GM20431 (cell line): ENCODE data around the gene VAX1.
"Not testable (repeated sequence)": the region's sequence is repeated elsewhere in the genome, so short reads cannot be mapped to it uniquely, and the experiment has no call there.

Source experiments
- in situ Hi-C: fragments of 300-500 bp; cut with MseI, MboI; formaldehyde crosslinking; loops from one replicate; pipeline ENCODE4 v1.15.0; 2020; ENCODE audit warnings: low sequenced_read_pairs; ENCODE audit not compliant: unreplicated experiment

Gene VAX1, protein sequence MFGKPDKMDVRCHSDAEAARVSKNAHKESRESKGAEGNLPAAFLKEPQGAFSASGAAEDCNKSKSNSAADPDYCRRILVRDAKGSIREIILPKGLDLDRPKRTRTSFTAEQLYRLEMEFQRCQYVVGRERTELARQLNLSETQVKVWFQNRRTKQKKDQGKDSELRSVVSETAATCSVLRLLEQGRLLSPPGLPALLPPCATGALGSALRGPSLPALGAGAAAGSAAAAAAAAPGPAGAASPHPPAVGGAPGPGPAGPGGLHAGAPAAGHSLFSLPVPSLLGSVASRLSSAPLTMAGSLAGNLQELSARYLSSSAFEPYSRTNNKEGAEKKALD

DNA sequence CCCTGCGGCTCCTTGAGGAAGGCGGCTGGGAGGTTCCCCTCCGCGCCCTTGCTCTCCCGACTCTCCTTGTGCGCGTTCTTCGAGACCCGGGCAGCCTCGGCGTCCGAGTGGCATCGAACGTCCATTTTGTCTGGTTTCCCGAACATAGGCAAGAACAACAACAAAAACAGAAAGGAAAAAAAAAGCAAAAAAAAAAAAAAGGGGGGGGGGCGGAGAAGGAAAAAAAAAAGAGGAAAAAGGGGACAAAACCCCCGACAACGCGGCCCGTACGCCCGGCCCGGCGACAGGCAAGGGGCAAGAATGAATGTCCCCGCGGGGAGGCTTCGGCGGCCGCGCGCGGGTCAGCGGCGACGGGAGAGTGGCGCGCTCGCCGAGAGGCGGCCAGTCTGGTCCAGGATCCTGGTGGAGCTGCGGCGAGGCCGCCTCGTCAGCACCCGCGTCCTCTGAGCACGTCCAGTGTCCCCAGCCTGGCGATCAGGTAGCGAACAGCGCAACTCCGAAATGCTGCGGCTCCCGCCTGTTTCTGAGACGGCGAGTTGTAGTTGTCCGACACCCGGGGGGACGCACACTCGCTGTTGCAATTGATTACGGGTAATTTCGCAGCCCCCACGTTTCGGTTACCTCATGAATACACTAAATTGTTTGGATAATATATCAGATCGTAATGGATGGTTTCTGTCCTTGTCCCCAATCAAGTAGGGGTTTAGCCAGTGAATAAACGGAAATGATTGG, at the start of gene VAX1:
Gene VAX1 (minus strand): TSS at position 360 of the 732 bp plus-strand sequence. CDS start 214 bp downstream, at position 146.
- in situ Hi-C loops: no loop called here

DNA sequence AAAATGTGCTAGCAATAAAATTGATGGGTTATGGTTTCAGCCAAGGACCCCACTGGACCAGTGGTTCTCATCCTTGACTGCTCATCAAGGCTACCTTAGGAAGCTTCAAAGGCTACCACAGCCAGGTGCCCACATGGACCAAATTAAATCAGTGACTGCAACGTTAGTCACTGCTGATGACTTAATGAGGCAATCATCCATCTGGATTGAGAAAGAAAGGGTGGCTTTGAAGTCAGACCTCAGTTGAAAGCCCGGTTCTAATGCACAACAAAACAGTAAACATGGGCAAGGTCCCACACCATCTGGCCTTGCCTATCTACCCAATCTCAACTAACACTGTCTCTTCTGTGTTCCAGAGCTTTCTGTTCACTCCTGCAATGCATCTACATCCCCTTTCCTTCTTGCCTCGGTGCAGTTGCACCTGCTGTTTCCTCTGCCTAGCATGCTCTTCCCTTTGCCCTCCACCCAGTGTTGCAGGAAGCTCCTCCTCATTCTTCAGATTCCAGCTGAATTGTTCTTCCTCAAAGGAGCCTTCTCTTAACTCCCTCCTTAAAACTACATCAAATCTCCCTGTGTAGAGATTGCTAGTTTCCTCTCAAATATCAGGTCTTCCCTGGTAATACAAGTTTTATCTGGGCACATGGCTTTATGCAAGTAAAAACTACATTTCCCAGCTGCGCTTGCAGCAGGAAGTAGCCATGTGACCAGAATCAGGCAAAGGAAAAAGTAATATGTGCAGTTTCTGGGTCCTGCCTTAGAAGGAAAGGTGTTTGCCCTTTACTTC, 49.0 kb upstream of the VAX1 start:
- in situ Hi-C loops: no loop called here

DNA sequence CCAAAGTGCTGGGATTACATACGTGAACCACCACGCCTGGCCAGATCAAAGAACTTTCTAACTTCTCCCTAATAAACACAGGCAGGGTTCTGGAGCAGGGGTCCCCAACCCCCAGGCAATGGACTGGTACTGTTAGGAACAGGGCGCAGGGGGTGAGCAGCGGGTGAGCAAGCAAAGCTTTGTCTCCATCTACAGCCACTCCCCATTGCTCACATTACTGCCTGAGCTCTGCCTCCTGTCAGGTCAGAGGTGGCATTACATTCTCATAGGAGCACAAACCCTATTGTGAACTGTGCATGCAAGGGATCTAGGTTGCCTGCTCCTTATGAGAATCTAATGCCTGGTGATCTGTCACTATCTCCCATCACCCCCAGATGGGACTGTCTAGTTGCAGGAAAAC, 47.7 kb upstream of the VAX1 start:
- in situ Hi-C loops: not testable (repeated sequence)

GRCh38 chr10:117184821-117185220, 46.8 kb upstream of the VAX1 start:
- in situ Hi-C loops: no loop called here

GRCh38 chr10:117184296-117184695, 46.2 kb upstream of the VAX1 start:
- in situ Hi-C loops: no loop called here

GRCh38 chr10:117178190-117178589, 40.1 kb upstream of the VAX1 start:
- in situ Hi-C loops: no loop called here

GRCh38 chr10:117175901-117176534, 37.9 kb upstream of the VAX1 start:
- in situ Hi-C loops: no loop called here

DNA sequence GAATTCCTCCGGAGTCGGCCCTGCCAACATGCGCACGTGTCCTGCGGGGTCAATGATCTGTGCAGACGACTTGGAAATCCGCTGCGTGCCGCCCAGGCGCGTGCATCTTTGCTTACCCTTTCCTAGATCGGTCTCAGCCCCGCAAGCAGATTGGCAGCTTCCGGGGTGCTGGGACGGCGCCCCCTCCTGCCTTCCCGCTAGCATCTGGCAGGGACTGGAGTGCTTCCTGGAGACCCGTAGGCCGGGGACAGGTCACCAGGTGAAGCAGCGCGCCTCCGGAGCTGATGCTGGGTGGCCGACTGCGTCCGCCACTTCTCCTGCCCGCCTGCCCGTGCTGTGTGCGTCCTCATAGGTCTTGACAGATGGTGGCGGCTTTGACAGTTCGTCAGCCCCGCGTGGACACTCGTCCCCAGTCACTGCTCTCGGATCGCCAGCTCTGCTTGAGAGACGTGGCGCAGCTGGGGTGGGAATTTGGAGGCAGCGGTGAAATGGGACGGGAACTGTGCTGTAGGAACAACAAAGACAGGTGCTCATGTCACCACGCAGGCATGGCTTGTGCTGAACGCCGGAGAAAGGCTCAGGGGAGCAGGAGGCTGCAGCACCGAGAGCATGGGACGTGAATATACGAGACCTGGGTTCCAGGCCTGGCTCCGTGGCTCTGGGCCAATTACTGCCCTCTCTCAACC, 37.3 kb upstream of the VAX1 start:
- in situ Hi-C loops: no loop called here

GRCh38 chr10:117174439-117175214, 36.6 kb upstream of the VAX1 start:
- in situ Hi-C loops: loop anchor here (5.0 to 25.0 kb wide), 2 partner anchors 372 to 487 kb away; no protein-coding TSS in a partner anchor

DNA sequence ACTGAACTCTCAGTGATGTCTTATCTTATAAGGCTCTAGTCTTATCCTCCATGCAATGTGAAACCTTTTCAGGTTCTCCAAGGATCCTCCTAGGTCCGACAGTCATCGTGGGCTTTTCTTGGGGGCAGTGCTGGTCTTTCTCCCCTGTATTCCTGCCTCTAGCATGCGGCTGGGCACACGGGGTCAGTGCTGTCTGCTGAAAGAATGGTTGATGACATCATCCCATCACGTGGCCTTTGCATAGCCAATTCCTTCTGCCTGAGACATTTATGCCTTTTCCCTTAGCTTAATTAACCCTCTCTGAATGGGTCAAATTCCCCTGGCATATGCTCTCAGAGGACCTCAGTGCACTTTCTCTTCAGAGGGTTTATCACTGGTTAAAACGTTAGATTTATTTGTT, 32.2 kb upstream of the VAX1 start:
- in situ Hi-C loops: loop anchor here (5.0 to 25.0 kb wide), 2 partner anchors 368 to 483 kb away; no protein-coding TSS in a partner anchor

GRCh38 chr10:117169480-117169879, 31.4 kb upstream of the VAX1 start:
- in situ Hi-C loops: loop anchor here (25.0 kb wide), 1 partner anchor 482 kb away; no protein-coding TSS in a partner anchor

DNA sequence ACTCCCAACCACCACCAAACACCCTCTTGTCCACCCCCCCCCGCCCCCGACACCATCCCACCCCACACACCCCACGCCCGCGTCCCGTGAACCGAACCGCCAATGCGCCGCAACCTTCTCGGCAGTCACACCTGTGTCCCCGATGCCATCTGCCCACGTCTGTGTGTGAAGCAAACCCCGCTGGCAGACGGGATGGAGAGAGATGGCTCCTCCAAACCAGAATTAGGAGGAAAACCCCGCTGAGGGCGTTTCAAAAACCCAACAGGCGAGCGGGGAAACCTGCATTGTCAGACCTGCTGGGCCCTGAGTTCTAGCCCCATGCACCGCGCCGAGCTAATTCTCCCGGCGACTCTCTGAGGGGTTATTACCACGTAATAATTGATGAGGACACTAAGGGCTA, 30.7 kb upstream of the VAX1 start:
- in situ Hi-C loops: loop anchor here (25.0 kb wide), 1 partner anchor 481 kb away; no protein-coding TSS in a partner anchor

DNA sequence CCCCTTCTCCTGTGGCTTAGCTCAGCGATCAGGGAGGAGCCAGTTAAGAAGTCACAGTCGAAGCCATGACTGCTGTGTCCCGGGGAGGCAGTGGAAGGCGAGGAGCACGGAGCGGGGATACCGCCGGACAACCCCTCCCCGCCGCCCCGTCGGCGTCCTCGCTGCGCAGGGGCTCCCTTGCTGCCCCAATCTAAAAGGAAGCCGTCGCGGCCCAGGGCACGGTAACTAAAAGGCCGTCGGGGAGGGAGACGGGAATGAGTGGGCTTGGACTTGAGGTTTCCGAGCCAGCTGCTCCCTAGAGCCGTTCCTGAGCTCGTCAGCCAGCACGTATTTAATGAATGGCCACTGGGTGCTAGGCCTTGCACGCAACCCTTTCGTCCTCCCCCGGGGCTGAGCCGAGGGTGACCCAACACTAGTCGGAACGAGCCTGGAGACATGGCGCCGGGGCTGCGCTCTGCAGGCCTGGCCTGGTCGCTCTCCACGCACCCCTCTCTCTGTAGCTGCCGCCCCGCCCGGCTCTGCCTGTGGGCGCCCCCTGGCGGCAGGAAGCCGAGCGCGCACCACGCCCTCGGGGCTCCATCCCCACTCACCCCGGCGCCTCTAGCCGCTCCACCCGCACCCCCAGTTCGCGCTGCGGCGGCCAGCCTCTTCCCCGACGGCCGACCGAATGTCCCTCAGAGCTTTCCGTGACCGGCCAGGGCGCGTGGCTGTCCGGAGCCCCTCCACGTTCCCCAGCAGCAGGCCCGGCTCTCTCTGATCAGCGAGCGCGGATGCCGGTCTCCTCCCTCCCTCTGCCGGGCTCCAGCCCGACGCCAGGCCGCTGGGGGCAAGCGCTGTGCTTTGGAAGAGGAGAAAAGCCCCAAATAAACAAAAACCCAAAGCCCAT, 30.0 kb upstream of the VAX1 start:
- in situ Hi-C loops: loop anchor here (25.0 kb wide), 1 partner anchor 481 kb away; no protein-coding TSS in a partner anchor

GRCh38 chr10:117167346-117167788, 29.3 kb upstream of the VAX1 start:
- in situ Hi-C loops: loop anchor here (25.0 kb wide), 1 partner anchor 480 kb away; no protein-coding TSS in a partner anchor

- in situ Hi-C loops: loop anchor here (25.0 kb wide), 1 partner anchor 479 kb away; no protein-coding TSS in a partner anchor
These were observed 28.6 kb upstream of the VAX1 start for GRCh38 chr10:117166418-117167345.
